22Rv1 (cell line): Measurements from ENCODE around the gene BNIP5.

Experiments
- H3K27ac ChIP-seq: fragments of 450-650 bp; 2 replicates; pipeline ENCODE4 v1.5.1; 2017
- ZFX ChIP-seq: fragments of 450-650 bp; IDR thresholded peaks from 2 replicates; pipeline ENCODE4 v1.6.1; 2017; ENCODE audit warnings: antibody characterized with exemption, borderline replicate concordance
- TF ChIP-seq, protein P1 (sequence below): fragments of 450-650 bp; IDR thresholded peaks from 2 replicates; pipeline ENCODE4 v1.5.1; 2017; ENCODE audit warnings: mild to moderate bottlenecking

BNIP5 gene

DNA sequence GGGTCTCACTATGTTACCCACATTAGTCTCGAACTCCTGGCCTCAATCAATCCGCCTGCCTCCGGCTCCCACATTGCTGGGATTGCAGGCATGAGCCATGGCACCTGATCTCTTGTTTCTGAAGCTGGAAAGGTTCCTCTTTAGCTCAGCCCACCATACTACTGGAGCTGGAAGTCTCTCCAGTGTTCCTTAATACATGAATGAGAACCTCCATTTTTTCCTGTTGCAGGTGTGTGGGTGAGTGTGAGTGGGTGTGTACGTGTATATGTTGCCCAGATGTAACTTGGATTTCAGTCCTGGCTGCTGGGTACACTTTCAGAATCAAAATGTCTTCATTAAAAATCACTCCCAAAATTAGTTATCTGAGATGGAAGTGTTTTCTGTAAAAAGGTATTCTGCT, 55.7 kb downstream of the BNIP5 start:
- TF ChIP-seq, protein P1, sequence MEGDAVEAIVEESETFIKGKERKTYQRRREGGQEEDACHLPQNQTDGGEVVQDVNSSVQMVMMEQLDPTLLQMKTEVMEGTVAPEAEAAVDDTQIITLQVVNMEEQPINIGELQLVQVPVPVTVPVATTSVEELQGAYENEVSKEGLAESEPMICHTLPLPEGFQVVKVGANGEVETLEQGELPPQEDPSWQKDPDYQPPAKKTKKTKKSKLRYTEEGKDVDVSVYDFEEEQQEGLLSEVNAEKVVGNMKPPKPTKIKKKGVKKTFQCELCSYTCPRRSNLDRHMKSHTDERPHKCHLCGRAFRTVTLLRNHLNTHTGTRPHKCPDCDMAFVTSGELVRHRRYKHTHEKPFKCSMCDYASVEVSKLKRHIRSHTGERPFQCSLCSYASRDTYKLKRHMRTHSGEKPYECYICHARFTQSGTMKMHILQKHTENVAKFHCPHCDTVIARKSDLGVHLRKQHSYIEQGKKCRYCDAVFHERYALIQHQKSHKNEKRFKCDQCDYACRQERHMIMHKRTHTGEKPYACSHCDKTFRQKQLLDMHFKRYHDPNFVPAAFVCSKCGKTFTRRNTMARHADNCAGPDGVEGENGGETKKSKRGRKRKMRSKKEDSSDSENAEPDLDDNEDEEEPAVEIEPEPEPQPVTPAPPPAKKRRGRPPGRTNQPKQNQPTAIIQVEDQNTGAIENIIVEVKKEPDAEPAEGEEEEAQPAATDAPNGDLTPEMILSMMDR = no peak
- no peak for TF ChIP-seq ZFX

GRCh38 chr6:36280467-36280866, 56.2 kb downstream of the BNIP5 start:
- TF ChIP-seq, protein P1 = no peak
- no peak for TF ChIP-seq ZFX
- no peak overlapping the region for H3K27ac ChIP-seq

More for the DNA sequence above, 55.7 kb downstream of the BNIP5 start:
- H3K27ac ChIP-seq = no peak overlapping the region

- H3K27ac ChIP-seq = no peak overlapping the region
- no peak for TF ChIP-seq ZFX
- TF ChIP-seq, protein P1 = no peak
Observed at GRCh38 chr6:36277946-36278470, 58.7 kb downstream of the BNIP5 start.

DNA sequence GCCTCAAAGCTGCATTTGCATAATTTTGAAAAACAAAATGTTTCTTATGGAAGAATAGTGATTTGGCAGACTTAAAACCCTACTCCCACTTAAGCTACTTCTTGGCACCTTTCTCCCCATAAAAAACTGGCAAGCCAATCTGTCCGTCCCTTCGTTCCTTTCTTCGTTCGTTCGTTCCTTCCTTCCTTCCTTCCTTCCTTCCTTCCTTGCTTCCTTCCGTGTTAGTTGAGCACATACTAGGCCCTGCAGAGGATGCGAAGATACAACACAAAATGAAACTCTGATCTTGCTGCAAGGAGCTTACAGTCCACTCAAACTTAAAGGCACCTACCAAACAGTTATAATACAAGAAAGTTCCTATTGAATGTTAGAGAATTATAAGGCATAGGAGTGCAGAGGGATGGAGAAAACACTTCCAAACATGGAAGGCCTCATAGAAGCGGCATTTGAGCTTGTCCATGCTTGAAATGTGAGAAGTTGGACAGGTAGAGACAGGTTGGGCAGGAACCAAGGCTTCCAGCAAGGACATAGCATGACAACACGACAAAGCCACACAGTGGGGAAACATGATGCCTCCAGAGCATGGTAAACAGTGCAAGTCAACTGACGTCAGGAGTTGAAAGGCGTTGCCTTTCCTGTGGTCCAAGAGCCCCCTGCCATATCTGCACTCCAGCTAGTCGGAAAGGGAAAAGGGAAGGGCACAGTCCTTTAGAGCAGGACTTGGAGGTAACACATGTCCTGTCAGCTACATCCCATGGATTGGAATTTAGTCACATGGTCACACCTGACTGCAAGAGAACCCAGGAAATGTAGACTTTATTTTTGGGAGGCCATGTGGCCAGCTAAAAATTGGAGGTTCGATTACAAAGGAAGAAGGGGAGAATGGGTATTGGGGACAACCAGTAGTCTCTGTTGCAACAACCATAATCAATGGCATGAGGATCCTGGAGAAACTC, 59.8 kb downstream of the BNIP5 start:
- H3K27ac ChIP-seq = no peak overlapping the region
- TF ChIP-seq, protein P1 = no peak
- TF ChIP-seq ZFX = no peak

- no peak overlapping the region for H3K27ac ChIP-seq
- TF ChIP-seq ZFX = no peak
Observed at GRCh38 chr6:36273802-36274514, 62.7 kb downstream of the BNIP5 start.

- no peak overlapping the region for H3K27ac ChIP-seq
- TF ChIP-seq, protein P1 = no peak
- no peak for TF ChIP-seq ZFX
Observed at GRCh38 chr6:36273067-36273466, 63.6 kb downstream of the BNIP5 start.

GRCh38 chr6:36272234-36272633, 64.5 kb downstream of the BNIP5 start:
- no peak overlapping the region for H3K27ac ChIP-seq
- TF ChIP-seq, protein P1 = no peak
- TF ChIP-seq ZFX = no peak
